ENCODE measurements around the gene BNC2. TPM values are rescaled to one million over a fixed set of nuclear protein-coding genes. Genes with fewer than 3 reads are reported as not detected.

BNC2 gene
- total RNA-seq, 1 donor from 2014 or later, result 15.2 TPM

GRCh38 chr9:16866587-16866986 lies 3.9 kb downstream of the BNC2 start:
- Mint-ChIP-seq H3K27me3 (ENCODE audit: unreplicated experiment) (peaks cover 5% of the 10 kb centered on the region), H3K9me3 (ENCODE audit: unreplicated experiment) (peaks cover 3% of the 10 kb centered on the region), H3K4me3 (ENCODE audit: unreplicated experiment) (no peak overlapping the region), H3K27ac (ENCODE audit: unreplicated experiment) (no peak overlapping the region), H3K36me3 (ENCODE audit: unreplicated experiment) (no peaks in the 10 kb centered on the region), H3K4me1 (ENCODE audit: low read depth, unreplicated experiment) (peaks cover 5% of the 10 kb centered on the region)
- TF ChIP-seq CTCF (IDR thresholded peaks at IDR 0.05; ENCODE audit: partially characterized antibody, unreplicated experiment), result no peak
- DNase-seq, result no peak

DNA sequence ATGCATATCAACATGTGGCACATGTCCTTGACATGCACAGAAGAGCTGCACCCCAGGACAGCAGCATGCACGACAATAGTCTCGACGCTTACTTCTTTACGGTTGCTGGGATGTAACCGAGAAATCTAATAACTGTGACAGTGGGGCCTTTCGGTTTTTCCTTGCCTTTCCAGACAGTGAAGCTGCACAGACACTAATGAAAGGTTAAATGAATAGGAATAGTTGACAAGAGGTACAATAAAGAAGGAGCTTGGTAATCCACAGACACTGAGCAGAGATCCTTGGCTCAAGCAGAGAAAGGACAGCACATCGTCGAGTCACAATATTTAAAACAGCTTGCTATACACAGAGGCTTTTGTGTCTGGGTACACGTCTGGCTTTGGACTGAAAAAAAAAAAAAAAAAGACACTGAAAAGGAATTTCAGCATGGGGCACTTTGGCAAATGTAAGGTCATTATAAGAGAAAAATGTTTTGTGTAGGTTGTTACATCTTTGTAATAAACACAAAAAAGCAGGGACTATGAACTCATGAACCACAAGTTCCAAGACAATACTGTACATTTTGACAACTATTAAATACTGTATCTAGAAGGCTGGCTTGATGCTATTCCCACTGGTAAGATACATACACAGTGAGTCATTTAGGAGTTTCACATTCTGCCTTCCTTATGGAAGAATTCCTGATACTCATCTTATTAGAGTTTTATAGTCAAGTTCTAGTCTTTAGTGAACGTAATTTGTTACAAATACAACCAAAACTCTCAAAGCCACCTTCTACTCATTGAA lies 5.6 kb downstream of the BNC2 start:
- Mint-ChIP-seq H3K9me3 (ENCODE audit: unreplicated experiment) (peaks cover 3% of the 10 kb centered on the region), H3K36me3 (ENCODE audit: unreplicated experiment) (no peaks in the 10 kb centered on the region), H3K27me3 (ENCODE audit: unreplicated experiment) (peaks cover 5% of the 10 kb centered on the region), H3K4me3 (ENCODE audit: unreplicated experiment) (no peak overlapping the region), H3K27ac (ENCODE audit: unreplicated experiment) (no peak overlapping the region), H3K4me1 (ENCODE audit: low read depth, unreplicated experiment) (peaks cover 5% of the 10 kb centered on the region)
- DNase-seq, result no peak
- TF ChIP-seq CTCF (IDR thresholded peaks at IDR 0.05; ENCODE audit: partially characterized antibody, unreplicated experiment), result no peak

DNA sequence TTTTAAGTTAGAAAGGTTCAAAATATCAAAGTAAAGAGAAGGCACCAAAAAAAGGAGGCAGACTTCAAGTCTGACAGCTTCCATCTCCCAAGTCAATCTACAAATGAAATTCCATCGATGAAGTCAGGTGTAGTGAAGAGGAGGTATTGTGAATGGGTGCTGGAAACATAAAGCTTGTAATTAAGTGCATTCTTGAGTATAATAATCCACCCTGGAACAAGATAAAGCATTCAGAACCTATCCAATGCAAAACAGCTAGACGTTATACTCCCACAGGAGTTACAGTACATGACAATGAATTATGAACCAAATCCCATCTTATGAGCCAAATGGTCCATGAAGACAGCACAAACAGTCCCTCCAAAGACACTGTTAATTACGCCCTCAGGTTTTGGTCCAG lies 22.3 kb downstream of the BNC2 start:
- peaks cover 2% of the 10 kb centered on the region for H3K9me3 Mint-ChIP-seq (ENCODE audit: unreplicated experiment)
- no peaks in the 10 kb centered on the region for H3K4me1 Mint-ChIP-seq (ENCODE audit: low read depth, unreplicated experiment)
- H3K27ac Mint-ChIP-seq (ENCODE audit: unreplicated experiment), result no peak overlapping the region
- no peaks in the 10 kb centered on the region for H3K36me3 Mint-ChIP-seq (ENCODE audit: unreplicated experiment)
- no peak for TF ChIP-seq CTCF (IDR thresholded peaks at IDR 0.05; ENCODE audit: partially characterized antibody, unreplicated experiment)
- H3K27me3 Mint-ChIP-seq (ENCODE audit: unreplicated experiment), result no peaks in the 10 kb centered on the region
- no peak overlapping the region for H3K4me3 Mint-ChIP-seq (ENCODE audit: unreplicated experiment)
- no peak for DNase-seq

GRCh38 chr9:16846986-16847385 lies 23.5 kb downstream of the BNC2 start:
- no peak for DNase-seq
- Mint-ChIP-seq H3K27me3 (ENCODE audit: unreplicated experiment) (no peaks in the 10 kb centered on the region), H3K4me3 (ENCODE audit: unreplicated experiment) (no peak overlapping the region), H3K4me1 (ENCODE audit: low read depth, unreplicated experiment) (no peaks in the 10 kb centered on the region), H3K36me3 (ENCODE audit: unreplicated experiment) (no peaks in the 10 kb centered on the region), H3K9me3 (ENCODE audit: unreplicated experiment) (peaks cover 2% of the 10 kb centered on the region), H3K27ac (ENCODE audit: unreplicated experiment) (no peak overlapping the region)
- no peak for TF ChIP-seq CTCF (IDR thresholded peaks at IDR 0.05; ENCODE audit: partially characterized antibody, unreplicated experiment)

- H3K4me1 Mint-ChIP-seq (ENCODE audit: low read depth, unreplicated experiment), result no peaks in the 10 kb centered on the region
- peaks cover 2% of the 10 kb centered on the region for H3K9me3 Mint-ChIP-seq (ENCODE audit: unreplicated experiment)
- TF ChIP-seq CTCF (IDR thresholded peaks at IDR 0.05; ENCODE audit: partially characterized antibody, unreplicated experiment), result no peak
- no peak overlapping the region for H3K27ac Mint-ChIP-seq (ENCODE audit: unreplicated experiment)
- H3K36me3 Mint-ChIP-seq (ENCODE audit: unreplicated experiment), result no peaks in the 10 kb centered on the region
- H3K27me3 Mint-ChIP-seq (ENCODE audit: unreplicated experiment), result no peaks in the 10 kb centered on the region
- DNase-seq, result no peak
- H3K4me3 Mint-ChIP-seq (ENCODE audit: unreplicated experiment), result no peak overlapping the region
Observed at GRCh38 chr9:16846367-16846766, 24.1 kb downstream of the BNC2 start.
